Right lobe of liver (tissue), 6 donors: ENCODE results near the gene DRAM1. TPM values are rescaled to one million over a fixed set of nuclear protein-coding genes. Genes with fewer than 3 reads are reported as not detected.

ENCODE experiments used
- ATAC-seq, 4 donors: fragments of 200-7000 bp; cut with Tn5 transposase; one replicate each; pipeline ENCODE4 v1.9.1; 2020; ENCODE audit warnings: mild to moderate bottlenecking in 4 of 4, moderate library complexity in 4 of 4
- DNase-seq, 3 donors: peaks; one replicate each; pipeline ENCODE4 v3.0.0-alpha.2; 2020
- H3K27ac ChIP-seq, 3 donors: fragments of 200-600 bp; one replicate each; pipeline ENCODE4 v1.8.0; 2022
- H3K27me3 ChIP-seq, 2 donors: fragments of 200-600 bp; one replicate each; pipeline ENCODE4 v1.8.0; 2022
- H3K36me3 ChIP-seq, 4 donors: fragments of 200-600 bp; sonication (generic) in 1 of 4; one replicate each; pipeline versions ENCODE4 v1.5.1 to v1.8.0; 2017 to 2022; ENCODE audit warnings: control low read depth in 1 of 4
- H3K4me1 ChIP-seq, 4 donors: fragments of 200-600 bp; sonication (generic) in 1 of 4; one replicate each; pipeline versions ENCODE4 v1.5.1 to v1.8.0; 2017 to 2022; ENCODE audit warnings: control low read depth in 1 of 4
- H3K4me3 ChIP-seq, 3 donors: fragments of 200-600 bp; one replicate each; pipeline ENCODE4 v1.8.0; 2022
- H3K9me3 ChIP-seq, 4 donors: fragments of 200-600 bp; sonication (generic) in 1 of 4; one replicate each; pipeline versions ENCODE4 v1.5.1 to v1.8.0; 2017 to 2022; ENCODE audit warnings: control low read depth in 1 of 4
- POLR2A ChIP-seq: fragments of 450-650 bp; IDR thresholded peaks from one replicate; pipeline ENCODE4 v1.6.1; 2017; ENCODE audit warnings: antibody characterized with exemption, mild to moderate bottlenecking
- WGBS: methylation state at CpG from one replicate; pipeline ENCODE4 v1.1.6; 2018; ENCODE audit warnings: low coverage, low lambda C conversion rate; ENCODE audit not compliant: insufficient coverage; ENCODE audit errors: missing lambda C conversion rate; 5-methylcytosine and 5-hydroxymethylcytosine counted together
- intact Hi-C, 2 donors: fragments of 100-400 bp; cut with DNase I; formaldehyde crosslinking; loops; one replicate each; pipeline versions ENCODE4 v1.11.2 to v1.14.1; 2022
- total RNA-seq, 6 experiments: library from RNA; depleted of rRNA in 2 of 6; stranded (reverse); fragments of >200 nt in 2 of 6; fragmentation: NEBNext Ultra II Directional in 3 of 6; extraction: Animal tissue kit (Norgen Biotek cat#: 25700) in 3 of 6; gene quantifications; one replicate each; pipeline versions ENCODE4 v1.1.0 to v1.2.4, GENCODE V29; 2016 to 2023
- TF ChIP-seq, protein P1 (sequence below), 4 donors: fragments of 200-600 bp in 3 of 4; fragments of 450-650 bp in 1 of 4; IDR thresholded peaks; one replicate each; pipeline versions ENCODE4 v1.5.1 to v1.8.0; 2016 to 2022; ENCODE audit warnings: antibody characterized with exemption in 4 of 4, mild to moderate bottlenecking in 2 of 4
- donor health status: DM: no; HTN: yes; CAD: no.
- donor health status: DM: no; HTN: no; CAD: no.
- donor health status: DM: no; HTN: no; CAD: no.
- donor health status: DM: no; HTN: yes; CAD: no.
- donor health status: DM: no; HTN: yes; CAD: no.

DRAM1 gene
- total RNA-seq, 6 experiments from 2014 or later, result 2.2 to 11.3 (median 4.3) TPM

- intact Hi-C loops, result loop anchor here (10.0 kb wide), 2 partner anchors 56 to 416 kb away; no protein-coding TSS in a partner anchor
- ATAC-seq (peak; percentile 97 to 99 (median 98)), DNase-seq (peak; percentile 95 to 96 (median 95))
- no peaks in the 10 kb centered on the region for H3K27me3 ChIP-seq
- peak within 1 kb of the TSS; percentile 48 to 73 (median 71) for H3K27ac ChIP-seq
- H3K36me3 ChIP-seq, result no peaks in the 10 kb centered on the region
- no peaks in the 10 kb centered on the region for H3K9me3 ChIP-seq
- WGBS, result 4% methylated on average over 8 of the region's 96 CpGs
- peaks cover 0 to 5% (median 0%) of the 10 kb centered on the region in 4 donors for H3K4me1 ChIP-seq
- TF ChIP-seq, protein P1, sequence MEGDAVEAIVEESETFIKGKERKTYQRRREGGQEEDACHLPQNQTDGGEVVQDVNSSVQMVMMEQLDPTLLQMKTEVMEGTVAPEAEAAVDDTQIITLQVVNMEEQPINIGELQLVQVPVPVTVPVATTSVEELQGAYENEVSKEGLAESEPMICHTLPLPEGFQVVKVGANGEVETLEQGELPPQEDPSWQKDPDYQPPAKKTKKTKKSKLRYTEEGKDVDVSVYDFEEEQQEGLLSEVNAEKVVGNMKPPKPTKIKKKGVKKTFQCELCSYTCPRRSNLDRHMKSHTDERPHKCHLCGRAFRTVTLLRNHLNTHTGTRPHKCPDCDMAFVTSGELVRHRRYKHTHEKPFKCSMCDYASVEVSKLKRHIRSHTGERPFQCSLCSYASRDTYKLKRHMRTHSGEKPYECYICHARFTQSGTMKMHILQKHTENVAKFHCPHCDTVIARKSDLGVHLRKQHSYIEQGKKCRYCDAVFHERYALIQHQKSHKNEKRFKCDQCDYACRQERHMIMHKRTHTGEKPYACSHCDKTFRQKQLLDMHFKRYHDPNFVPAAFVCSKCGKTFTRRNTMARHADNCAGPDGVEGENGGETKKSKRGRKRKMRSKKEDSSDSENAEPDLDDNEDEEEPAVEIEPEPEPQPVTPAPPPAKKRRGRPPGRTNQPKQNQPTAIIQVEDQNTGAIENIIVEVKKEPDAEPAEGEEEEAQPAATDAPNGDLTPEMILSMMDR (IDR thresholded peaks at IDR 0.05), result peak; percentile 67 to 92 (median 74)
- peak; percentile 69 for TF ChIP-seq POLR2A
- peak within 1 kb of the TSS; percentile 75 to 81 (median 77) for H3K4me3 ChIP-seq
Measured at GRCh38 chr12:101830367-101831325, 46.7 kb upstream of the DRAM1 start, which contains the start of gene GNPTAB. Gene GNPTAB, minus strand, starts transcription at chr12:101830959. Its CDS starts 284 bp downstream, at chr12:101830675.

DNA sequence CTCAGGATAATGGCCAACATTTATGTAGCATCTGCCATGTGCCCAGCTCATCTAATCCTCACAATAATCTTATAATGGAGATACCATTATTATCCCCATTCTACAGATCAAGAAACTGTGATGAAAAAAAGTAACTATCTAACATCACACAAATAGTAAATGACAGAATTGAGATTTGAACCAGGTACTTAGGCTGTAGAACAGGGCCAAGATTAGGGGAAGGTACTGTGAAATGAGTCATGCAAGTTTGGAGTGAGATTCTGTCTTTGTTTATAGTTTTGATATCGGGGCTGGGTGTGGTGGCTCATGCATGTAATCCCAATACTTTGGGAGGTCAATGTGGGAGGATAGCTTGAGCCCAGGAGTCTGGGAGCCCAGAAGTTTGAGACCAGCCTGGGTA lies 45.4 kb upstream of the DRAM1 start:
- Histone ChIP-seq H3K4me1 (peaks cover 0 to 5% (median 0%) of the 10 kb centered on the region in 4 donors), H3K4me3 (no peak overlapping the region), H3K9me3 (no peaks in the 10 kb centered on the region), H3K27ac (no peak overlapping the region), H3K27me3 (no peaks in the 10 kb centered on the region), H3K36me3 (no peaks in the 10 kb centered on the region)
- intact Hi-C loops, result loop anchor here (10.0 kb wide), 2 partner anchors 57 to 417 kb away; no protein-coding TSS in a partner anchor
- no peak for TF ChIP-seq POLR2A
- TF ChIP-seq, protein P1 (IDR thresholded peaks at IDR 0.05), result no peak
- no peak for DNase-seq
- no peak for ATAC-seq
- 82% methylated on average over 1 of the region's 1 CpG for WGBS

DNA sequence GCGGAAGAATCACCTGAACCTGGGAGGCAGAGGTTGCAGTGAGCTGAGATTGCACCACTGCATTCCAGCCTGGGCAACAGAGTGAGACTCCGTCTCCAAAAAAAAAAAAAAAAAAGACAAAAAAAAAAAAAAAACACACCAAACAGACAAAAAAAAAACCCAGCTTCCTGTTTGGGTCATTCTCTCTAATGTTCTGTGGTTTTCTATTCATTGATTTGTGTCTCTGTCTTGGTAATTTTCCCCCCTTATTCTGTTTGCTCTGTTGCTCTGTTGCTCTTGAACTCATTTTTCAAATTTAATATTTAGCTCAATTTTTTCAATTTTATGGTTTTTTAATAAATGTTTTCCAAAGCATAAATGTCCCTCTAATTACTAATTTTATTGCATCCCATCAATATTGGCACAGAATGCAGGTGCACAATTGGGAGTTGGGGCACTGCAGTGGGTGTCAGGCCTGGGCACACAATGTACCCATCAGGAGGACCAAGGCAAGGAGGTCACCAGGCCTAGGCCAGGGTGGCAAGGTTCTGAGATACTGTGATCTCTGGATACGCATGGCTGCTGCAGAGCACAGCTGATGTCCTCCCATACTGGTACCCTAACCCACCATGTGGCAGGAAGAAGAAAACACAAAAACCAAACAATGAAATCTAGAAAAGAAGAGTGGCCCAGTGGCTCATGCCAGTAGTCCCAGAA lies 38.6 kb upstream of the DRAM1 start:
- TF ChIP-seq, protein P1 (IDR thresholded peaks at IDR 0.05), result no peak
- TF ChIP-seq POLR2A, result no peak
- H3K36me3 ChIP-seq, result no peaks in the 10 kb centered on the region
- peaks cover 0 to 6% (median 0%) of the 10 kb centered on the region in 4 donors for H3K4me1 ChIP-seq
- ATAC-seq (no peak), DNase-seq (no peak)
- intact Hi-C loops, result loop anchor here (10.0 kb wide), 2 partner anchors 64 to 424 kb away; no protein-coding TSS in a partner anchor
- 61% methylated on average over 3 of the region's 3 CpGs for WGBS
- H3K4me3 ChIP-seq, result no peak overlapping the region
- H3K27me3 ChIP-seq, result no peaks in the 10 kb centered on the region
- no peaks in the 10 kb centered on the region for H3K9me3 ChIP-seq
- no peak overlapping the region for H3K27ac ChIP-seq
